GM21367 (cell line): Measurements from ENCODE around the gene AKAP13.

Experiments used
- ATAC-seq: cut with Tn5 transposase; IDR thresholded peaks from one replicate; pipeline ENCODE4 v1.9.1; 2021; ENCODE audit not compliant: unreplicated experiment

AKAP13 gene

GRCh38 chr15:85382942-85383341, 2.5 kb downstream of the AKAP13 start:
- ATAC-seq: no peak

- ATAC-seq: no peak
These were observed 3.2 kb downstream of the AKAP13 start for GRCh38 chr15:85383470-85384148.

GRCh38 chr15:85386261-85386660, 5.9 kb downstream of the AKAP13 start:
- no peak for ATAC-seq

GRCh38 chr15:85388566-85389305, 8.3 kb downstream of the AKAP13 start:
- no peak for ATAC-seq

GRCh38 chr15:85389306-85389650, 8.9 kb downstream of the AKAP13 start:
- ATAC-seq: no peak

- no peak for ATAC-seq
These were observed 9.4 kb downstream of the AKAP13 start for GRCh38 chr15:85389772-85390171.

- ATAC-seq: no peak
These were observed 12.8 kb downstream of the AKAP13 start for GRCh38 chr15:85393210-85393609.

- ATAC-seq: no peak
These were observed 14.3 kb downstream of the AKAP13 start for GRCh38 chr15:85394554-85395333.

- ATAC-seq: no peak
These were observed 16.2 kb downstream of the AKAP13 start for GRCh38 chr15:85396554-85396953.

- ATAC-seq: no peak
These were observed 16.7 kb downstream of the AKAP13 start for GRCh38 chr15:85397151-85397550.

GRCh38 chr15:85397926-85398325, 17.5 kb downstream of the AKAP13 start:
- ATAC-seq: no peak

GRCh38 chr15:85398822-85399221, 18.4 kb downstream of the AKAP13 start:
- no peak for ATAC-seq

GRCh38 chr15:85399627-85400026, 19.2 kb downstream of the AKAP13 start:
- ATAC-seq: no peak

- no peak for ATAC-seq
These were observed 20.2 kb downstream of the AKAP13 start for GRCh38 chr15:85400606-85401005.

GRCh38 chr15:85401108-85401774, 20.8 kb downstream of the AKAP13 start:
- no peak for ATAC-seq

- no peak for ATAC-seq
These were observed 21.9 kb downstream of the AKAP13 start for GRCh38 chr15:85402195-85402881.

- no peak for ATAC-seq
These were observed 23.3 kb downstream of the AKAP13 start for GRCh38 chr15:85403745-85404144.

GRCh38 chr15:85404176-85404917, 23.9 kb downstream of the AKAP13 start:
- ATAC-seq: no peak

- no peak for ATAC-seq
These were observed 24.8 kb downstream of the AKAP13 start for GRCh38 chr15:85404918-85405866.
